NK-92 (cell line): ENCODE measurements around the gene KLF1.
"Not testable (repeated sequence)": the region's sequence is repeated elsewhere in the genome, so short reads cannot be mapped to it uniquely, and the experiment has no call there.

Source experiments
- DNase-seq: peaks from one replicate; lab custom pipeline; 2025; ENCODE audit not compliant: unreplicated experiment; lab: John Stamatoyannopoulos, UW

The KLF1 gene

DNA sequence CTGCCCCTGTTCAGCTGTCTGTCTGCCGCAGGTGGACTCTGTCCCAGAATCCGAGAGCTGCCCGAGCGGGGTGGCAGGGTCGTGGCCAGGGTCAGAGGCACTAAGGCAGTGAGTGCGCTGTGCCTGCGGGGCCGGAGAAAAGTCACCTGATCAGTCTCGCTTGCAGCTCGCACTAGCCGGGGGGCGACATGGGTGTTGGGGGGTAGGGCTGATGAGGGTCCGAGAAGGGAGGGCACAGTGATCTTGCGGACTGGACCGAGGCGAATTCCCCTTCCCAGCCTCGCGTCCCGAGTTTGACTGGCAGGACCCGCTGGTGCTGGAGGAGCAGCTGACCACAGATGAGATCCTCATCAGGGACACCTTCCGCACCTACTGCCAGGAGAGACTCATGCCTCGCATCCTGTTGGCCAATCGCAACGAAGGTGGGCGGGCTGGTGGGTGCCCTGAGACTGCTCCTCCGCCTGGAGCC lies 4.6 kb upstream of the KLF1 start:
- no peak for DNase-seq

DNA sequence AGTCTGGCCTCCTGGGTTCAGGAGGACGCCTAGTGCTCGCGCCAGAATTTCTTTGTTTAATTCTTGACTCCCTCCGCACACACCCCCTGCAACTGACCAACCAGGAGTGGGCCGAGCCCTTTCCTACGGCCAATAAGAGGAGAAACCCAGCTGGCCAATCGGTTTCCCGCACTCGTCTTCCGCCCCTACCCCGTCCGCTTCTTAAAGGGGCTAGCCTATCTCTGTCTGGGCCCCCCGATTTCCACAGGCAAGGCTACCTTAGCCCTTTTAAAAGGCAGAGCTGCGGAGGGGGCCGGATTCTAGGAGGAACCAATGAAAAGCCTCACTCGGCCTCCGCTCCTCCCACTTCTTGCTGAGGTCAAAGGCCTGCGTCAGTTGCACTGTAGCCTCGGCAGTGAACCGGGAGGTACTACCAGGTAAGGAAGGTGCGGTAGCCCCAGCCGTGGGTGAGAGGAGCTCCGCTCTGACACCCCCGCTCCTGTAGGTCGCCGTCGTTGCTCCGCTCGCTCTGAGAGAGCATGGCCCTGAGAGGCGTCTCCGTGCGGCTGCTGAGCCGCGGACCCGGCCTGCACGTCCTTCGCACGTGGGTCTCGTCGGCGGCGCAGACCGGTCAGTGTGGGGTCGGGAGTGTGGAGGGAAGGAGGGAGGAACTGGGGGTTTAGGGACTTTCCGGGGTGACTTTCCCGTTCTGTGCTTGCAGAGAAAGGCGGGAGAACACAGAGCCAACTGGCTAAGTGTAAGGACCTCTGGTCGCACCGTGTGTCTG lies 4.0 kb upstream of the KLF1 start, which contains the start of gene GCDH:
GCDH (plus strand) TSS at position 374 of the 766 bp plus-strand sequence; CDS start at position 519, 145 bp downstream.
- DNase-seq: peak; percentile 87

DNA sequence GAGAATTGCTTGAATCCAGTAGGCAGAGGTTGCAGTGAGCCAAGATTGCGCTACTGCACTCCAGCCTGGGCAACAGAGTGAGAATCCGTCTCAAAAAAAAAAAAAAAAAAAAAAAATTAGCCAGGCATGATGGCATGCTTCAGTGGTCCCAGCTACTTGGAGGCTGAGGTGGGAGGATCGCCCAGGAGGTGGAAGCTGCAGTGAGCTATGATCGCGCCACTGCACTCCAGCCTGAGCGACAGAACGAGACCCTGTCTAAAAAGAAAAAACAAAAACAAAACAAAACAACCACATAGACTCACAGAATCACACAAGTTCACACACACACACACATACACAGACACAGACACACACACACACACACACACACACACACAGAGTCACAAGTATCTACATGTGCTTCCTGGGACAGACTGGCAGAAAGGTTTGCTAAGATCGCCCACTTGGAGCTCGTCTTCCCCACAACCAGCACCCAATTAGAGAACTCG lies 3.3 kb upstream of the KLF1 start:
- DNase-seq: not testable (repeated sequence)

DNA sequence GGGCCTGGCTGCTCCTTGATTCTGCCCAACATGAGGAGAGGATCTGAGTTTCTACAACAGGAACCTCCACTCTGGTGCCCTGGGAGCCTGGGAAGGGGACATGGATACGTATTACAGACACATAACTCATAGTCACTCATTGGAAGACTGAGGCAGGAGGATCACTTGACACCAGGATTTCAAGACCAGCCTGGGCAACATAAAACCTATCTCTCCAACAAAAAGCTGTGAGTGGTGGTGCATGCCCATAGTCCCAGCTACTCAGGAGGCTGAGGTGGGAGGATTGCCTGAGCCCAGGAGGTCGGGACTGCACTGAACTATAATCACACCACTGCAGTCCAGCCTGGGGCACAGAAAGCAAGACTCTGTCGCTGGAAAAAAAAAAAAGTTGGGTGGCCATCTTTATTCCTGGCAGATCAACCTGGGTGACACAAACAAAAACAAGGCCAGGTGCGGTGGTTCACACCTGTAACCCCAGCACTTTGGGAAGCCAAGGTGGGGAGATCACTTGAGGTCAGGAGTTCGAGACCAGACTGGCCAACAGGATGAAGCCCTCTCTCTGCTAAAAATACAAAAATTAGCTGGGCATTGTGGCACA lies 1.1 kb upstream of the KLF1 start:
- DNase-seq: no peak

DNA sequence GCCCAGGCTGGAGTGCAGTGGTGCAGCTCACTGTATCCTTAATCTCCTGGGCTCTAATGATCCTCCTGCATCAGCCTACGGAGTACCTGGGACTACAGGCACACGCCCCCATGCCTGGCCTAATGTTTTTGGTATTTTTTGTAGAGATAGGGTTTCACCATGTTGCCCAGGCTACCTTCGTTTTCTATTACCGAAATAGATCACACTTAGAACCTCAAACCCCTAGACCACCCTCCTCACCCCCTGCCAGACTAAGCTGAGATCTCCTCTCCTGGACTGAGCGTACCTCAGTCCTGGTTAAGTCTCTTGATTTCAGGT lies 391 bp downstream of the KLF1 start:
- DNase-seq: no peak

DNA sequence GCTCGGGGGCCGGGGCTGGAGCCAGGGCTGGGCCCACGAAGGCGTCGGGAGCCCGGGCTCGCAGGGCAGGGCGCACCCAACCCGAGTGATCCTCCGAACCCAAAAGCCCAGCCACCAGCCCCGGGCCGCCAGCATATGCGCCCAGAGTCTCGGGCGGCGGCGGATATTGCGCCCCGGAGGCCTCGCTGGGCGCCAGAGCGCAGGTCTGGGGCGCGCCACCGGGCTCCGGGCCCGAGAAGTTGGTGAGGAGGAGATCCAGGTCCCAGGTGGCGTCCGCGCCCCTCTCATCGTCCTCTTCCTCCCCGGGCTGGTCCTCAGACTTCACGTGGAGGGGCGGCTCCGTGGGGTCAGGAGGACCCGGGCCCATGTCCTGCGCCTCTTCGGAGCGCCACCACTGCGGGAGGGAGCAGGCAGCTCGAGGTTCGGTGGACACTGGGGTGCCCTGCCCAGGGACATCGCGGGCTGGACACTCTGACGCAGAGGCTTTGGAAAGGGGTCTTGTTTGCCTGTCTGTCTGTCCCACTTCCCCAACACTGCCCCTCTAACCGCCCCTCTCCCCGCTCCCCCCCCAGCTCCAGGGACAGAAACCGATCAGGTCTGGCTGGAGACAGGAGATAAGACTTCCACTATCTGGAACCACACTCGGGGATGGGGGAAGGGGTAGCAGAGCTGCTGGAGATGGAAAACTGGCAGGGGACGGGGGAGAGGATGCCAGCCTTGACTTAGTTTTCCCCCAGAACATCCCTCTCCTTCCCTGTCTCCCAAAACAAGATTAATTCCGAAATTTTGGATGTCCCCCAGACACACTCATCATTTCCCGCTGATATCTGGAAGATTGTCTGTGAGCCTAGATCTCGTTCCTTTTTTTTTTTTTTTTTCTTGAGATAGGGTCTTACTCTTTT lies 1.0 kb downstream of the KLF1 start:
- DNase-seq: no peak

DNA sequence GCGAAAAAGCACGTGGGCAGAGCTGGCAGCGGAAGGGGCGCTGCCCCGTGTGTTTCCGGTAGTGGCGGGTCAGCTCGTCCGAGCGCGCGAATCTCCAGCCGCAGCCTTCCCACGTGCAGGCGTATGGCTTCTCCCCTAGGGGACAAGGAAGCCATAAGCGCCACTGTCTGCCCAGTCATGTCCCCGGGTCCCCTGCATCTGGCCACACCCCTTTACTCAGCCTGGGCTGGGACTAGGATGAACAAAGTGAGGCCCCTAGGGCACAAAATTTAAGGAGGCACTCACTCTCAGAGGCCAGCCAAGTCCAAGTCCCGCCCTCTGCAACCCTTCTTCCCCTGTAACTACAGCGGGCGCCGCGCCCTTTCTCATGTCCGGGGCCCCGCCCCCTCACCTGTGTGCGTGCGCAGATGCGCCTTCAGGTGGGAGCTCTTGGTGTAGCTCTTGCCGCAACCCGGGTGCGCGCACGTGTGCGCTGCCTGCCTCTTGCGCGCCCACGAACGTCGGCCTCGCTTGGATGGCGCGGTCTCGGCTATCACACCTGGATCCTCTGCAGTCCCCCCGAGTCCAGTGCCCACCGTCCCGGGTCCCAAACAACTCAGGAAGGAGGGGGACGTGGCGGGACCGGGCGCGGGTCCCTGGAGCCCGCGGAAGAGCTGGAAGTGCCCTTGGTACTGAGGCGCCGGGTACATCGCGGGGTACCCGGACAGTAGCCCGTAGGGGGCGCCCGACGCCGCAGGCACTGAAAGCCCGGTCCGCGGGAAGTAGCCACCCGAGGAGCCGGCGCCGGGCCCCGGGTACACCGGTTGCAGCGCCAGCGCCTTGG lies 1.9 kb downstream of the KLF1 start:
- DNase-seq: no peak

DNA sequence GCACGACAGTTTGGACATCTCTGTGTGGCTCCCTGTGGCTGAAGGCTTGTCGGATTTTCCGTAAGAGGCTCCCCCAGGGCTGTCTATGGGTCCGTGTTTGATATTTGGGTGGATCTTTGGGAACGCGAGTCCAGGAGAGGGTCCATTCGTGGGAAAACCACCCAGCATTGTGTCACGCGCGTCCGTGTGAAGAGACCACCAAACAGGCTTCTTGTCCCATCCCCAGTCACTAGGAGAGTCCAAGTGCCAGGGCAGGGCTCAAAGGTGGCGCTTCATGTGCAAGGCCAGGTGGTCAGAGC lies 2.4 kb downstream of the KLF1 start:
- DNase-seq: no peak

DNA sequence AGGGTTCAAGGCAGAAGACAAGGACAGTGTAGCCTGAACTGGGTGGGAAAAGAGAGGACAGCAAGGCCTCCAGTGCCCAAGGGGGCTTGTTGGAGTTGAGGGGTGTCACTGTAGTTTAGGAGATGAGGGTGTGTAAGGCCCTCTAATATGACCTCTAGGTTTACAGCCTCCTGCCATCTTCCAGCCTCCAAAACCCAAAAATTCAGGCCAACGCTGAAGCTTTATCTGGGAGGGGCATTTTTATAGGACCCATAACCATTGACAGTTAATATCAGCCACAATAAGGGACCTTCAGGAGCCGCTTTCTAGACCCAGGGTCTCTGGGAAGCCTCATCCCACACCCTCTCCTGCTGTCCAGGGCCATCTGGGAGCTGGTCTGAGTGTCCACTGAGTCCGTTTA lies 2.8 kb downstream of the KLF1 start:
- DNase-seq: no peak

DNA sequence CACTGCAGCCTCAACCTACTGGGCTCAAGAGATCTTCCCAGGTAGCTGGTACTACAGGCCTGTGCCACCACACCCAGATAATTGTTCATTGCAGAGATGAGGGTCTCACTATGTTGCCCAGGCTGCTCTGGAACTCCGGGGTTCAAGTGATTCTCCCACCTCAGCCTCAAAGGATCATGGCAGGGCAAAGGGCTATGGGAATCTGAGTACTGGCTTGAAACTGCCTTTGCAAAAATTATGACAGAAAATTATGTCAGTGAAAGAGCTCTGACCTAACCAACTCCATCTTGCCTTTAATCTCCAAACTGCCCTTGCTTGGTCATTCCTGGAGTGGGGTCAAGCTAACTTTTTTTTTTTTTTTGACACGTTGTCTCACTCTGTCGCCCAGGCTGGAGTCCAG lies 4.4 kb downstream of the KLF1 start:
- DNase-seq: no peak

DNA sequence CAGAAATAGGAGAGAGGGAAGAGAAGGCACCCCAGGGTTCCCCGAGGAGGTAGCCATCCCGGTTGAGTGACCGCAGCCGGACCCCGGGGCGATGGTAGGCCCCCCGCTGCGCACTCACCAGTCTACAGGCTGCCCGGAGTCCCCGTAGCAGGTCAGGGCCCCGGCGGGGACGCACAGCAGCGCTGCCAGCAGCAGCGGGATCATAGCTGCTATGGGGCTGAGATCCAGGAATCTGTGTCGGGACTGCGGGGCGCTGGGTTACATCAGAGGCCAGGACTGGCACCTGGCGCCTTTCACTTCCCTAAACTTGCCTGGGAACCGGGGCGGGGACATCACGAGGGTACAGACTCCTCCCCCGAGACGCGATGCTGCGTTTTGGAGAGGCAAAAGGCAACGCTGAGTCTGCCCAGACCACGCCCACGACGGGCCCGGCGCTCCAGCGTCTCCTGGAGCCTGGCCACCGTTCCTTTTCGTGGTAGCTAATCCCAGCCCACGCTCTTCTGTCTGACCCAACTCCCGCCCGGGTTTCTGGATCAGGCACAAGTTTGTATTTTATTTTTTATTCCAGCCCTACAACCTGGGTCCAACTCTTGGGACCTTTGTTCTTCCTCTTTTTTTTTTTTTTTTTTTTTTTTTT lies 5.7 kb downstream of the KLF1 start, which contains the start of gene DNASE2:
DNASE2 (minus strand) TSS at position 278 of the 637 bp plus-strand sequence; CDS start at position 204, 74 bp downstream.
- DNase-seq: no peak

DNA sequence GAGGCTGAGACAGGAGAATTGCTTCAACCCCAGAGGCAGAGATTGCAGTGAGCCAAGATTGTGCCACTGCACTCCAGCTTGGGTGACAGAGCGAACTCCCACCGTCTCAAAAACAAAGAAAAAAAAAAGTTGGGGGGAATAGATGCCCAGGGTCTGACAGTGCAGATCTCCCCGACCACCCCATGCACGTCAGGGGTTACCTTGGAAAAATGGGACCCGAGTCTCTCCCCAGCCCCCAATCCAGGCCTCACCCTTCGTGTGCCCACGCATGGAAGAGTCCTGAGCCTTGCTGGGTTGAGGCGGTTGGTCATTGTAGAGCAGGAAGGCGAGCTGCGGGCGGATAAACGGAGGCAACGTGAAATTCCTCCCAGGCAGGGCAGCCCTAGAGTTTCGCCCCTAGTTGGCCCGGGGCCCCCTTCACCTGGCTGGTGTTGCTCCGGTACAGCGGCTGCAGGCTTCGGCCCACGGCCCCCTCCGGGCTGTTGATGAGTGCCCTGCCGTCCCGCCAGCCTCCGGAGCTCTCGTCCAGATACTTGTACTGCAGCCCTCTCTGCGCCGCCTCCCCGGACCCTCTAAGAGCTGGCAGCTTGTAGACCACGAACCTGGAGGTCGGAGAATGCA lies 6.3 kb downstream of the KLF1 start:
- DNase-seq: no peak

DNA sequence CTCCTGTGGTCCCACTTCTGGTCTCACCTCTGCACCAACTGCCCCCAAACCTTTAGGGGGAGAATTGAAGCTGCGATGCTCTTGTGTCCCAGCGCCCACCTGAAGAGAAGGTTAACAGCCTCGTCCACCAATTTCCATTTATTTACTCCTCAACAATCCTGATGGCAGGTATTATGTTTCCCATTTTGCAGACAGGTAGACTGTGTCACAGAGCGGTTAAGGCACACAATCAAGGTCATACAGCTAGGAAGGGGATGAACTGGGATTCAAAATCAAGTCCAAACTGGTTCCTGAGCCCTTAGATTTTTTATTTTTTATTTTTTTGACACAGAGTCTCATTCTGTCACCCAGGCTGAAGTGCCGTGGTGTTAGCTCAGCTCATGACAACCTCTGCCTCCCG lies 11.9 kb downstream of the KLF1 start:
- no peak for DNase-seq

DNA sequence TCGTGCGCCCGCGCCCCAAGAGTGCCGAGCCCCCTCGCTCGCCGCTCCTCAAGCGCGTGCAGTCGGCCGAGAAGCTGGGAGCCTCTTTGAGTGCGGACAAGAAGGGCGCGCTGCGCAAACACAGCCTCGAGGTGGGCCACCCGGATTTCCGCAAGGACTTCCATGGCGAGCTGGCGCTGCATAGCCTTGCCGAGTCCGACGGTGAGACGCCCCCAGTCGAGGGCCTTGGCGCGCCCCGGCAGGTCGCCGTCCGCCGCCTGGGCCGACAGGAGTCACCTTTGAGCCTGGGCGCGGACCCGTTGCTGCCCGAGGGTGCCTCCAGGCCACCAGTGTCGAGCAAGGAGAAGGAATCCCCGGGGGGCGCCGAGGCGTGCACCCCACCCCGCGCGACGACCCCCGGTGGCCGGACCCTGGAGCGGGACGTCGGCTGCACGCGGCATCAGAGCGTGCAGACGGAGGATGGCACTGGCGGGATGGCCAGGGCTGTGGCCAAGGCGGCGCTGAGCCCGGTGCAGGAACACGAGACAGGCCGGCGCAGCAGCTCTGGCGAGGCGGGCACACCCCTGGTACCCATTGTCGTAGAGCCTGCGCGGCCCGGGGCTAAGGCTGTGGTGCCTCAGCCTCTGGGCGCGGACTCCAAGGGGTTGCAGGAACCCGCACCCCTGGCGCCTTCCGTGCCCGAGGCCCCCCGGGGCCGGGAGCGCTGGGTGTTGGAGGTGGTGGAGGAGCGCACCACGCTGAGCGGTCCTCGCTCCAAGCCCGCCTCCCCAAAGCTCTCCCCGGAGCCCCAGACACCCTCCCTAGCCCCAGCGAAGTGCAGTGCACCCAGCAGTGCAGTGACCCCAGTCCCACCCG lies 12.9 kb downstream of the KLF1 start:
- DNase-seq: no peak

DNA sequence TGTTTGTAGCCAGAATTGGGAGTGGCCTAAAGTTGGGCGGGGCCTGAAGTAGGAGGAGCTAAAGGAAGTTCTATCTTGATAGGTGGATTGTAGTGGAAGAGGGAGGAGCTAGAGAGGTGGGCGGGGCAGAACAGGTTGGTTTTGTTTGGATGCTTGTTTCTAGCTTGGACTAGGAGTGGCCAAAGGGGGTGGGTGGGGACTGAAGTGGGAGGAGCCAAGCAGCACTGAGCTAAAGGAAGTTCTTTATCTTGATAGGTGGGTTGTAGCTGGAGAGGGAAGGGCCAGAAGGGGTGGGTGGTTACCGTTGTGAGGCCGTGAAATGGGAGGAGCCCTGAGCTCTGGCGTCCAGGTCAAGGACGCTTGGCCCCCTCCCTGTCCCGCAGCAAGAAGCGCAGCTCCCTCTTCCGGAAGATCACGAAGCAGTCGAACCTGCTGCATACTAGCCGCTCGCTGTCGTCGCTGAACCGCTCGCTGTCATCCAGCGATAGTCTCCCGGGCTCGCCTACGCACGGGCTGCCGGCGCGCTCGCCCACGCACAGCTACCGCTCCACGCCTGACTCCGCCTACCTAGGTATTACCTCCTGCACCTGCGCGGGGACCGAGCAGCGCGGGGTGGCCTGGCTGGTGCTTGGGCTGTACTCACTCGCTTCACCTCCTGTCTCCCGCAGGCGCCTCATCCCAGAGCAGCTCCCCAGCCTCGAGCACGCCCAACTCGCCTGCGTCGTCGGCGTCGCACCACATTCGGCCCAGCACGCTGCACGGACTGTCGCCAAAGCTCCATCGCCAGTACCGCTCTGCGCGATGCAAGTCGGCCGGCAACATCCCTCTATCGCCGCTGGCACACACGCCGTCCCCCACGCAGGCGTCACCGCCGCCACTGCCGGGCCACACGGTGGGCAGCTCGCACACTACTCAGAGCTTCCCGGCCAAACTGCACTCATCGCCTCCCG lies 13.8 kb downstream of the KLF1 start:
- no peak for DNase-seq

DNA sequence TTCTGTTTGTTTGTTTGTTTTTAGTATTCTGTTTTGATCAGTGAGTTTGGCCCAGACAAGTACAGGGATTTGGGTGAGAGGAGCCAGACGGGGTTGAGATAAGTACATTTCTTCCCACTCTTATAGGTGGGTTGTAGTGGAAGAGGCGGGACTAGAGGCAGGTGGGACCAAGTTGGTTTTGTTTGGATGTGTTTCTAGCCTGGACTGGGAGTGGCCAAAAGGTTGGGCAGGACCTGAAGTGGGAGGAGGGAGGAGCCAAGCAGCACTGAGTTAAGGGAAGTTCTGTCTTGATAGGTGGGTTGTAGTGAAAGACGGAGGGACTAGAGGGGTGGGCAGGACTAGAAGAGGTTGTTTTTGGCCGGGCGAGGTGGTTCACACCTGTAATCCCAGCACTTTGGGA lies 14.7 kb downstream of the KLF1 start:
- DNase-seq: no peak

DNA sequence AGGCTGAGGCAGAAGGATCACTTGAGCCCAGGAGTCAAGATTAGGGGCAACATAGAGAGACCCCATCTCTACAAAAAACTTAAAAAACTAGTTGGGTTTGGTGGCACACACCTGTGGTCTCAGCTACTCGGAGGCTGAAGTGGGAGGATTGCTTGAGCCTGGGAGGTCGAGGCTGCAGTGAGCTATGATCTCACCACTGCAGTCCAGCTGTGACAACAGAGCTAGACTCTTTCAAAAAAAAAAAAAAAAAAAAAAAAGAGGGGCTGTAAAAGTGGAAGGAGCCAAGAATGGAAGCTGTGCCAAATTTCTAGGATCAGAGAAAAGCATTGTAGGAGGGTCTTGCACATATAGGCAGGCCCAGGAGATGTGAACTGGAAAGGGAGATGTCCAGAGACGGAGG lies 15.3 kb downstream of the KLF1 start:
- no peak for DNase-seq

DNA sequence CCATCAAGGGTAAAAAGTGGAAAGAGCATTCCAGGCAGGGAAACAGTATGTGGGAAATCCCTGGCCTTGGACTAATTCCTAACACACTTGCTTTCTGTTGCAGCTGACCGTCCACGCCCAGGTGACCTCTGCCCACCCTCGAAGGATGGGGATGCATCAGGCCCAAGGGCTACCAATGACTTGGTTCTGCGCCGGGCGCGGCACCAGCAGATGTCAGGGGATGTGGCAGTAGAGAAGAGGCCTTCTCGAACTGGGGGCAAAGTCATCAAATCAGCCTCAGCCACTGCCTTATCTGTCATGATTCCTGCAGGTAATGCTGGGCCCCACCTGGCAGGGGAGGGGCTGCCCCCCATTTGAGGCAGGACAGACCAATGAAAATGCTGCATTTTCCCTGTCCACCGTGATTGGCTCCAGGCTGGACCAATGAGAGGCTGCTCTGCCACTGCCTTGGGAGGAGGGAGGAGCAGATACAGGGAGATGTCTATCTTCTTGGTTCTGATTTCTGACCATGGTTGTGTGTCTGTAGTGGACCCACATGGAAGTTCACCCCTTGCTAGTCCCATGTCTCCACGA lies 18.4 kb downstream of the KLF1 start:
- no peak for DNase-seq
